Measurements from ENCODE around the gene DTNBP1.
A peak's percentile ranks its signal among the peaks of the same experiment; 100 is the strongest.

Gene DTNBP1

GRCh38 chr6:15662326-15663129, at the start of gene DTNBP1:
Gene DTNBP1, minus strand, starts transcription at chr6:15663028. Its CDS starts 159 bp downstream, at chr6:15662869.
- no peaks in the 10 kb centered on the region for H3K9me3 ChIP-seq (ENCODE audit: insufficient read depth, low read length)
- no peak for TF ChIP-seq YY1 (IDR thresholded peaks at IDR 0.05; ENCODE audit: insufficient read depth, insufficient read length)
- TF ChIP-seq ZNF274 (IDR thresholded peaks at IDR 0.05; ENCODE audit: low read depth, low read length): no peak
- TF ChIP-seq SUZ12 (IDR thresholded peaks at IDR 0.05; ENCODE audit: extremely low read depth, insufficient read depth, insufficient read length): no peak
- no peaks in the 10 kb centered on the region for H3K4me1 ChIP-seq (ENCODE audit: insufficient read depth, insufficient read length)
- peak within 1 kb of the TSS; percentile 85 for H3K9ac ChIP-seq (ENCODE audit: insufficient read length, low read depth)
- H3K36me3 ChIP-seq (ENCODE audit: insufficient read depth, insufficient read length, low read length): no peaks in the 10 kb centered on the region
- peaks cover 13% of the 10 kb centered on the region for H3K27me3 ChIP-seq (ENCODE audit: insufficient read depth, insufficient read length)
- peak within 1 kb of the TSS; percentile 75 for H3K4me3 ChIP-seq (ENCODE audit: insufficient read length, low read depth)
- DNase-seq (ENCODE audit: low read depth, low spot score): no peak

DNA sequence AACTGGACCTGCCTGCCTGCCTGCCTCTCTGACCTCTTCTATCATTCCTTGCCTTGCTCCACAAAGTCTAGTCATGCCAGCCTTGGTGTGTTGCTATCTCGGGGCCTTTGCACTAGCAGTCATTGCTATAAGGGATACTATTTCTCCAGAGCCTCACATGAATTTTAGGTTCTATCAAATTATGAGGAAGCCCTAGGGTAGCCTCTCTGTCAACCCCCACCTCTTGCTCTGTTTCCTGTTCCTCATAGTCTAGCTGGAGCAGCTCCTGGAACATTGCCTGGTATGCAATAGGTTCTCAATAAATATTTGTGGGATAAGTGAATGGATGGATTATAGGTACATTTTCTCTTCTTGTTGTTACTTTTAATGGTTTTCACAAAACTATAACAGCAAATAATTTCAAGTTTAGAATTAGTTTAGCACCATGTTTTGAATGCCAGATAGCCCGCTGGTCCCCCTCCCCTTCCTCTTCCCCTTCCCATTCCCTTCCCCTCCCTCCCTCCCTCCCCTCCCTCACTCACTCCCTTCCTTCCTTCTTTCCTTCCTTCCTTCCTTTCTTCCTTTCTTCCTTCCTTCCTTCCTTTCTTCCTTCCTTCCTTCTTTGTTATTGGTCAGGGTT, 46.9 kb upstream of the DTNBP1 start:
- DNase-seq (ENCODE audit: low read depth, low spot score): no peak
- no peak overlapping the region for H3K4me3 ChIP-seq (ENCODE audit: insufficient read length, low read depth)
- TF ChIP-seq ZNF274 (IDR thresholded peaks at IDR 0.05; ENCODE audit: low read depth, low read length) (no peak), YY1 (IDR thresholded peaks at IDR 0.05; ENCODE audit: insufficient read depth, insufficient read length) (no peak), SUZ12 (IDR thresholded peaks at IDR 0.05; ENCODE audit: extremely low read depth, insufficient read depth, insufficient read length) (no peak)
- 0 out of 2 replicates have a peak, but pooled peaks cover 3% of the 10 kb centered on the region for H3K9me3 ChIP-seq (ENCODE audit: insufficient read depth, low read length)
- no peak overlapping the region for H3K9ac ChIP-seq (ENCODE audit: insufficient read length, low read depth)
- H3K27me3 ChIP-seq (ENCODE audit: insufficient read depth, insufficient read length): no peaks in the 10 kb centered on the region
- no peaks in the 10 kb centered on the region for H3K4me1 ChIP-seq (ENCODE audit: insufficient read depth, insufficient read length)
- no peaks in the 10 kb centered on the region for H3K36me3 ChIP-seq (ENCODE audit: insufficient read depth, insufficient read length, low read length)

DNA sequence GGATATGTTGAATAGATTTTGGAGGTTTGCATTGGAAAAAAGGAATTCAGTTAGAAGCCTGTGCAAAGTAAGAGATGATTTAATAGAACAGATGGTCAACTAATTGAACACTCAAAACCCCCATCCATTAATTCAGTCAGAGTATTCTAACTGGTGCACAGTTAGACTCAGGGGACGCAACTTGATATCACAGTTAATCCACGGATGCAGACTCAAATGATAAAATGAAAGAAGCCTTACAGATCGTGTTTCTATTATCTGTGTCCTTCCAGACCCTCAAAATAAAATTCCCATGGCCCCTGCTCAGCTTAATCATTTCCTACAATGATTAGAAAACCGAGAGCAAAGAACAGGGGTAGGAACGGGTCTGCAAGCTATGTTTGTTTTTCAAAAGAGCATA, 45.4 kb upstream of the DTNBP1 start:
- no peak overlapping the region for H3K9ac ChIP-seq (ENCODE audit: insufficient read length, low read depth)
- H3K4me1 ChIP-seq (ENCODE audit: insufficient read depth, insufficient read length): no peaks in the 10 kb centered on the region
- H3K27me3 ChIP-seq (ENCODE audit: insufficient read depth, insufficient read length): no peaks in the 10 kb centered on the region
- no peak overlapping the region for H3K4me3 ChIP-seq (ENCODE audit: insufficient read length, low read depth)
- no peak for TF ChIP-seq YY1 (IDR thresholded peaks at IDR 0.05; ENCODE audit: insufficient read depth, insufficient read length)
- no peak for TF ChIP-seq SUZ12 (IDR thresholded peaks at IDR 0.05; ENCODE audit: extremely low read depth, insufficient read depth, insufficient read length)
- TF ChIP-seq ZNF274 (IDR thresholded peaks at IDR 0.05; ENCODE audit: low read depth, low read length): no peak
- H3K9me3 ChIP-seq (ENCODE audit: insufficient read depth, low read length): no peaks in the 10 kb centered on the region
- no peak for DNase-seq (ENCODE audit: low read depth, low spot score)
- no peaks in the 10 kb centered on the region for H3K36me3 ChIP-seq (ENCODE audit: insufficient read depth, insufficient read length, low read length)

GRCh38 chr6:15705981-15706380, 43.2 kb upstream of the DTNBP1 start:
- no peak for DNase-seq (ENCODE audit: low read depth, low spot score)
- no peaks in the 10 kb centered on the region for H3K9me3 ChIP-seq (ENCODE audit: insufficient read depth, low read length)
- TF ChIP-seq ZNF274 (IDR thresholded peaks at IDR 0.05; ENCODE audit: low read depth, low read length) (no peak), SUZ12 (IDR thresholded peaks at IDR 0.05; ENCODE audit: extremely low read depth, insufficient read depth, insufficient read length) (no peak), YY1 (IDR thresholded peaks at IDR 0.05; ENCODE audit: insufficient read depth, insufficient read length) (no peak)
- H3K4me1 ChIP-seq (ENCODE audit: insufficient read depth, insufficient read length): no peaks in the 10 kb centered on the region
- no peak overlapping the region for H3K4me3 ChIP-seq (ENCODE audit: insufficient read length, low read depth)
- no peaks in the 10 kb centered on the region for H3K36me3 ChIP-seq (ENCODE audit: insufficient read depth, insufficient read length, low read length)
- no peaks in the 10 kb centered on the region for H3K27me3 ChIP-seq (ENCODE audit: insufficient read depth, insufficient read length)
- H3K9ac ChIP-seq (ENCODE audit: insufficient read length, low read depth): no peak overlapping the region

- no peak for TF ChIP-seq ZNF274 (IDR thresholded peaks at IDR 0.05; ENCODE audit: low read depth, low read length)
- no peak for TF ChIP-seq YY1 (IDR thresholded peaks at IDR 0.05; ENCODE audit: insufficient read depth, insufficient read length)
- no peak for TF ChIP-seq SUZ12 (IDR thresholded peaks at IDR 0.05; ENCODE audit: extremely low read depth, insufficient read depth, insufficient read length)
- DNase-seq (ENCODE audit: low read depth, low spot score): no peak
- no peak overlapping the region for H3K4me3 ChIP-seq (ENCODE audit: insufficient read length, low read depth)
- H3K9me3 ChIP-seq (ENCODE audit: insufficient read depth, low read length): no peaks in the 10 kb centered on the region
- H3K27me3 ChIP-seq (ENCODE audit: insufficient read depth, insufficient read length): no peaks in the 10 kb centered on the region
- no peaks in the 10 kb centered on the region for H3K36me3 ChIP-seq (ENCODE audit: insufficient read depth, insufficient read length, low read length)
- no peak overlapping the region for H3K9ac ChIP-seq (ENCODE audit: insufficient read length, low read depth)
- H3K4me1 ChIP-seq (ENCODE audit: insufficient read depth, insufficient read length): no peaks in the 10 kb centered on the region
Observed at GRCh38 chr6:15698471-15698870, 35.6 kb upstream of the DTNBP1 start.

GRCh38 chr6:15697895-15698294, 35.1 kb upstream of the DTNBP1 start:
- Histone ChIP-seq H3K4me1 (ENCODE audit: insufficient read depth, insufficient read length) (no peaks in the 10 kb centered on the region), H3K4me3 (ENCODE audit: insufficient read length, low read depth) (no peak overlapping the region), H3K36me3 (ENCODE audit: insufficient read depth, insufficient read length, low read length) (no peaks in the 10 kb centered on the region), H3K27me3 (ENCODE audit: insufficient read depth, insufficient read length) (no peaks in the 10 kb centered on the region), H3K9ac (ENCODE audit: insufficient read length, low read depth) (no peak overlapping the region), H3K9me3 (ENCODE audit: insufficient read depth, low read length) (no peaks in the 10 kb centered on the region)
- TF ChIP-seq SUZ12 (IDR thresholded peaks at IDR 0.05; ENCODE audit: extremely low read depth, insufficient read depth, insufficient read length) (no peak), YY1 (IDR thresholded peaks at IDR 0.05; ENCODE audit: insufficient read depth, insufficient read length) (no peak), ZNF274 (IDR thresholded peaks at IDR 0.05; ENCODE audit: low read depth, low read length) (no peak)
- DNase-seq (ENCODE audit: low read depth, low spot score): no peak

DNA sequence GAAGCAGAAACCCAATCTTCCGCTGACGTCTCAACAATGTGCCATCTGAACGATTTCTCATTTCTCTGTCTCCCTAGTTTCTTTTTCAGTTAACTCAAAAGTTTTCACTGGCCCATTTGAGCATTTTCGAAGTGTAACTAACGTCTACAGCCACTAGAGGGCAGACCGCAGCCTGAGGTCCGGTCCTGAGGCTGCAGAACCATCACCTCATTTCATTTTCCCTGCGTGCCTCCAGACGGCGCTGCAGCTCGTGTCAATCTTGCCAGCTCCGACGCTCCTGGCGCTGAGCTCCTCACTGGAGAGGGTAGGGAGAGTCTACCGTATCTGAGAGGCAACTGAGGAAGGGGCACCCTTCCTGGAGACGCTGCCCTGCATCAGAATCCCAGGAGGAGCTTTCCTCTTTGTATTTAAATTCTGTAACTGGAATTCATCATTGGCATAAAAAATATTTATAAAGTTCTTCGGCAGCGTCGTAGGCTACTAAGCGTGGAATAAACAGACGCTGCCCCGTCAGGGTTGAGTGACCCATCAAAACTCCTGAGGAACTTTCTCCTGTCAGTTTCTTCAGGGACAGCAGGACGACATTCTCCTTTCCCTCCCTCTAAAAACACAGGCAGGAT, 28.5 kb upstream of the DTNBP1 start:
- no peak overlapping the region for H3K9ac ChIP-seq (ENCODE audit: insufficient read length, low read depth)
- H3K27me3 ChIP-seq (ENCODE audit: insufficient read depth, insufficient read length): no peaks in the 10 kb centered on the region
- no peak overlapping the region for H3K4me3 ChIP-seq (ENCODE audit: insufficient read length, low read depth)
- DNase-seq (ENCODE audit: low read depth, low spot score): peak; percentile 77
- H3K36me3 ChIP-seq (ENCODE audit: insufficient read depth, insufficient read length, low read length): no peaks in the 10 kb centered on the region
- no peaks in the 10 kb centered on the region for H3K9me3 ChIP-seq (ENCODE audit: insufficient read depth, low read length)
- TF ChIP-seq SUZ12 (IDR thresholded peaks at IDR 0.05; ENCODE audit: extremely low read depth, insufficient read depth, insufficient read length): no peak
- TF ChIP-seq YY1 (IDR thresholded peaks at IDR 0.05; ENCODE audit: insufficient read depth, insufficient read length): no peak
- no peak for TF ChIP-seq ZNF274 (IDR thresholded peaks at IDR 0.05; ENCODE audit: low read depth, low read length)
- no peaks in the 10 kb centered on the region for H3K4me1 ChIP-seq (ENCODE audit: insufficient read depth, insufficient read length)

Data from NT2/D1 (cell line).